Measurements from ENCODE around the gene SPAAR. TPM values are rescaled to one million over a fixed set of nuclear protein-coding genes. Genes with fewer than 3 reads are reported as not detected.

Gene SPAAR
- polyA plus RNA-seq, 1 donor (not counting 4 experiments of a cell fraction or from before 2014, with no cell fraction given): not detected

- no peak for FAIRE-seq
- Histone ChIP-seq H3K4me2 (ENCODE audit: control insufficient read depth, extremely low read depth, insufficient read depth, low read depth, low read length) (no peak within 1 kb of the TSS), H3K4me3 (ENCODE audit: control insufficient read depth in 2 of 3, extremely low read depth in 1 of 3, insufficient read depth in 2 of 3, low read depth in 1 of 3, low read length in 3 of 3) (no peak within 1 kb of the TSS), H3K27ac (ENCODE audit: control insufficient read depth, insufficient read depth, low read length) (no peak within 1 kb of the TSS), H2AFZ (ENCODE audit: control insufficient read depth, low read length) (no peak within 1 kb of the TSS), H3K27me3 (ENCODE audit: control insufficient read depth, extremely low read depth, insufficient read depth, low read length) (peaks cover 13% of the 10 kb centered on the region), H3K9me1 (ENCODE audit: control insufficient read depth, extremely low read depth, insufficient read depth, low read length) (no peaks in the 10 kb centered on the region), H3K4me1 (ENCODE audit: control insufficient read depth, extremely low read depth, insufficient read depth, low read length) (no peaks in the 10 kb centered on the region), H4K20me1 (ENCODE audit: control insufficient read depth, extremely low read depth, insufficient read depth, low read length) (no peaks in the 10 kb centered on the region), H3K79me2 (ENCODE audit: control insufficient read depth, insufficient read depth, low read length) (no peaks in the 10 kb centered on the region), H3K9ac (ENCODE audit: control insufficient read depth, extremely low read depth, insufficient read depth, low read length) (no peak within 1 kb of the TSS), H3K9me3 (ENCODE audit: control insufficient read depth, low read depth, low read length) (no peaks in the 10 kb centered on the region), H3K36me3 (ENCODE audit: control insufficient read depth in 2 of 2, extremely low read depth in 1 of 2, insufficient read depth in 2 of 2, low read length in 2 of 2) (no peaks in the 10 kb centered on the region)
- dilution Hi-C loops (cut with MboI; ENCODE audit: extremely low pct_ligation_motif_present, low sequenced_read_pairs): no loop called here
- DNase-seq (ENCODE audit: low read depth, low spot score): no peak
- no peak for TF ChIP-seq EZH2 (IDR thresholded peaks at IDR 0.05; ENCODE audit: low read length)
- TF ChIP-seq CTCF (optimal IDR thresholded peaks at IDR 0.05 in 1 of 3, IDR thresholded peaks at IDR 0.05 in 1 of 3, conservative IDR thresholded peaks at IDR 0.05 in 1 of 3; ENCODE audit: extremely low read depth in 1 of 3, insufficient read depth in 2 of 3, low read length in 3 of 3): no peak
Observed at GRCh38 chr9:35958104-35958837, 49.0 kb downstream of the SPAAR start, which contains the start of gene OR2S2. OR2S2 (minus strand) TSS chr9:35958154; CDS start chr9:35958098, 56 bp downstream.

- no peak for TF ChIP-seq EZH2 (IDR thresholded peaks at IDR 0.05; ENCODE audit: low read length)
- TF ChIP-seq CTCF (optimal IDR thresholded peaks at IDR 0.05 in 1 of 3, IDR thresholded peaks at IDR 0.05 in 1 of 3, conservative IDR thresholded peaks at IDR 0.05 in 1 of 3; ENCODE audit: extremely low read depth in 1 of 3, insufficient read depth in 2 of 3, low read length in 3 of 3): no peak
- no peak overlapping the region for H3K9ac ChIP-seq (ENCODE audit: control insufficient read depth, extremely low read depth, insufficient read depth, low read length)
- DNase-seq (ENCODE audit: low read depth, low spot score) (no peak), FAIRE-seq (no peak)
- H3K27me3 ChIP-seq (ENCODE audit: control insufficient read depth, extremely low read depth, insufficient read depth, low read length): peaks cover 13% of the 10 kb centered on the region
- H2AFZ ChIP-seq (ENCODE audit: control insufficient read depth, low read length): no peak overlapping the region
- no peaks in the 10 kb centered on the region for H3K4me1 ChIP-seq (ENCODE audit: control insufficient read depth, extremely low read depth, insufficient read depth, low read length)
- H3K9me3 ChIP-seq (ENCODE audit: control insufficient read depth, low read depth, low read length): no peaks in the 10 kb centered on the region
- H3K27ac ChIP-seq (ENCODE audit: control insufficient read depth, insufficient read depth, low read length): no peak overlapping the region
- no peak overlapping the region for H3K4me2 ChIP-seq (ENCODE audit: control insufficient read depth, extremely low read depth, insufficient read depth, low read depth, low read length)
- H4K20me1 ChIP-seq (ENCODE audit: control insufficient read depth, extremely low read depth, insufficient read depth, low read length): no peaks in the 10 kb centered on the region
- H3K4me3 ChIP-seq (ENCODE audit: control insufficient read depth in 2 of 3, extremely low read depth in 1 of 3, insufficient read depth in 2 of 3, low read depth in 1 of 3, low read length in 3 of 3): no peak overlapping the region
- dilution Hi-C loops (cut with MboI; ENCODE audit: extremely low pct_ligation_motif_present, low sequenced_read_pairs): no loop called here
- no peaks in the 10 kb centered on the region for H3K9me1 ChIP-seq (ENCODE audit: control insufficient read depth, extremely low read depth, insufficient read depth, low read length)
- H3K79me2 ChIP-seq (ENCODE audit: control insufficient read depth, insufficient read depth, low read length): no peaks in the 10 kb centered on the region
- H3K36me3 ChIP-seq (ENCODE audit: control insufficient read depth in 2 of 2, extremely low read depth in 1 of 2, insufficient read depth in 2 of 2, low read length in 2 of 2): no peaks in the 10 kb centered on the region
Observed at GRCh38 chr9:35960039-35960655, 50.9 kb downstream of the SPAAR start.

Other genes starting within 250 kb of the SPAAR start
- gene ARHGEF39, start 244.3 kb upstream of the SPAAR start, polyA plus RNA-seq: 0.88 to 3.3 TPM (median 2.4 TPM) in 3 replicates
- 0.89 to 9.5 TPM (median 7.2 TPM) in 3 replicates for gene CA9, start 235.6 kb upstream of the SPAAR start, polyA plus RNA-seq
- gene TPM2, start 219.6 kb upstream of the SPAAR start, polyA plus RNA-seq: 30.1 to 67.0 TPM (median 53.1 TPM) in 3 replicates
- gene TLN1, start 177.3 kb upstream of the SPAAR start, polyA plus RNA-seq: 53.0 to 98.3 TPM (median 54.6 TPM) in 3 replicates
- gene CREB3, start 176.8 kb upstream of the SPAAR start, polyA plus RNA-seq: 24.6 to 33.2 TPM (median 27.0 TPM) in 3 replicates
- 28.7 to 42.2 TPM (median 31.7 TPM) in 3 replicates for gene GBA2, start 160.3 kb upstream of the SPAAR start, polyA plus RNA-seq
- gene RGP1, start 160.2 kb upstream of the SPAAR start, polyA plus RNA-seq: 17.6 to 19.8 TPM (median 18.3 TPM) in 3 replicates
- not detected in 3 replicates for gene MSMP, start 155.2 kb upstream of the SPAAR start, polyA plus RNA-seq
- gene NPR2, start 117.9 kb upstream of the SPAAR start, polyA plus RNA-seq: 3.5 to 5.0 TPM (median 3.9 TPM) in 3 replicates
- gene SPAG8, start 97.2 kb upstream of the SPAAR start, polyA plus RNA-seq: 0.06 to 0.13 TPM (median 0.08 TPM) in 3 replicates
- gene HINT2, start 94.4 kb upstream of the SPAAR start, polyA plus RNA-seq: 11.6 to 16.6 TPM (median 16.6 TPM) in 3 replicates
- gene FAM221B, start 80.8 kb upstream of the SPAAR start, polyA plus RNA-seq: not detected in 3 replicates
- 1.3 to 2.0 TPM (median 2.0 TPM) in 3 replicates for gene TMEM8B, start 80.3 kb upstream of the SPAAR start, polyA plus RNA-seq
- not detected in 3 replicates for gene OR13J1, start 39.1 kb upstream of the SPAAR start, polyA plus RNA-seq
- not detected in 3 replicates for gene HRCT1, start 3.3 kb upstream of the SPAAR start, polyA plus RNA-seq
- not detected in 3 replicates for gene OR2S2, start 48.7 kb downstream of the SPAAR start, polyA plus RNA-seq
- gene RECK, start 127.4 kb downstream of the SPAAR start, polyA plus RNA-seq: 3.3 to 4.6 TPM (median 4.0 TPM) in 3 replicates
- gene GLIPR2, start 227.2 kb downstream of the SPAAR start, polyA plus RNA-seq: 3.7 to 6.1 TPM (median 4.1 TPM) in 3 replicates